ENCODE results near the gene KRT6B.

DNA sequence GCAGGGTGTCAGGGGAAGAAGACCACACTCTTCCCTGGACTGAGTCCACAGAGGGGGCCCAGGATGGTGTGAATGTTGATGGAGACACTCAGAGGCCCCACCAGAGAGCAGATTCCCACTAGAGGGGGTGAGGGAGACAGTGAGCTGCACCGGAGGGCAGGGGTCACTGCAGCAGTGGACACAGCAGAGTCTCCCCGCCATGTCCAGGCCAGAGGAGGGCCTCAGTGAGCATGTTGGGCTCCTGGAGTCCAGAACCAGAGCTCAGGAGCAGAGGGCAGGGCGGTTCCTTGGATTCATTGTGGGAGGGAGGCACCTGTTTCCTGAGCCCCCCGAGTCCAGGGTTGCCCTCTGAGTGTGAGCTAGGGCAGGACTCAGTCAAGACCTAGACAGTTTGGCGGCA lies 44.0 kb downstream of the KRT6B start:
- TF ChIP-seq NELFE (IDR thresholded peaks at IDR 0.05; ENCODE audit: insufficient read depth, insufficient read length) (no peak), BHLHE40 (IDR thresholded peaks at IDR 0.05; ENCODE audit: low read length) (no peak), CTBP1 (IDR thresholded peaks at IDR 0.05; ENCODE audit: borderline replicate concordance) (no peak)
- TF ChIP-seq, protein P1, sequence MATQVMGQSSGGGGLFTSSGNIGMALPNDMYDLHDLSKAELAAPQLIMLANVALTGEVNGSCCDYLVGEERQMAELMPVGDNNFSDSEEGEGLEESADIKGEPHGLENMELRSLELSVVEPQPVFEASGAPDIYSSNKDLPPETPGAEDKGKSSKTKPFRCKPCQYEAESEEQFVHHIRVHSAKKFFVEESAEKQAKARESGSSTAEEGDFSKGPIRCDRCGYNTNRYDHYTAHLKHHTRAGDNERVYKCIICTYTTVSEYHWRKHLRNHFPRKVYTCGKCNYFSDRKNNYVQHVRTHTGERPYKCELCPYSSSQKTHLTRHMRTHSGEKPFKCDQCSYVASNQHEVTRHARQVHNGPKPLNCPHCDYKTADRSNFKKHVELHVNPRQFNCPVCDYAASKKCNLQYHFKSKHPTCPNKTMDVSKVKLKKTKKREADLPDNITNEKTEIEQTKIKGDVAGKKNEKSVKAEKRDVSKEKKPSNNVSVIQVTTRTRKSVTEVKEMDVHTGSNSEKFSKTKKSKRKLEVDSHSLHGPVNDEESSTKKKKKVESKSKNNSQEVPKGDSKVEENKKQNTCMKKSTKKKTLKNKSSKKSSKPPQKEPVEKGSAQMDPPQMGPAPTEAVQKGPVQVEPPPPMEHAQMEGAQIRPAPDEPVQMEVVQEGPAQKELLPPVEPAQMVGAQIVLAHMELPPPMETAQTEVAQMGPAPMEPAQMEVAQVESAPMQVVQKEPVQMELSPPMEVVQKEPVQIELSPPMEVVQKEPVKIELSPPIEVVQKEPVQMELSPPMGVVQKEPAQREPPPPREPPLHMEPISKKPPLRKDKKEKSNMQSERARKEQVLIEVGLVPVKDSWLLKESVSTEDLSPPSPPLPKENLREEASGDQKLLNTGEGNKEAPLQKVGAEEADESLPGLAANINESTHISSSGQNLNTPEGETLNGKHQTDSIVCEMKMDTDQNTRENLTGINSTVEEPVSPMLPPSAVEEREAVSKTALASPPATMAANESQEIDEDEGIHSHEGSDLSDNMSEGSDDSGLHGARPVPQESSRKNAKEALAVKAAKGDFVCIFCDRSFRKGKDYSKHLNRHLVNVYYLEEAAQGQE (IDR thresholded peaks at IDR 0.05; ENCODE audit: borderline replicate concordance) = no peak
- TF ChIP-seq, protein P1 (CRISPR knock-in tag; IDR thresholded peaks at IDR 0.05; ENCODE audit: low read depth) = no peak
